GM04503 (cell line): ENCODE results near the gene PHLPP1.

Experiments
- DNase-seq: peaks from one replicate; pipeline ENCODE4 v3.0.0-alpha.2; 2012; ENCODE audit warnings: low read depth

The PHLPP1 gene

DNA sequence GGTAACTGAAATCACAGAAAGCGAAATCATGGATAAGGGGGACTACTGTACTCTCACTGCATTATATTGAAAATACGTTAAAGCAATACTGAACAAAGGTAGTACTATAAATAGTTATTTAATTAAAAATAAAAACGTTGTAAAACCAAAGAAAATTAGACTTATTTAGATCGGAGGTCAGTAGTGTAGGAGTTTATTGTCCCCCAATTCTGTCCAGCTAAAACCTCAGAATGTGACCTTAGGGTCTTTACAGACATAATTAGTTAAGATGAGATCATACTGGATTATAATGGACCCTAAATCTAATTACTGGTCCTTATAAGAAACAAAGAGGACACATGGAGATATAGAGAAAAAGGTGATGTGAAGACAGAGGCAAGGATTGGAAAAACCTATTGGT lies 95.3 kb downstream of the PHLPP1 start:
- DNase-seq, result no peak

GRCh38 chr18:62811674-62812073 lies 96.3 kb downstream of the PHLPP1 start:
- DNase-seq, result no peak

- no peak for DNase-seq
These were observed 96.9 kb downstream of the PHLPP1 start for GRCh38 chr18:62812242-62812641.

DNA sequence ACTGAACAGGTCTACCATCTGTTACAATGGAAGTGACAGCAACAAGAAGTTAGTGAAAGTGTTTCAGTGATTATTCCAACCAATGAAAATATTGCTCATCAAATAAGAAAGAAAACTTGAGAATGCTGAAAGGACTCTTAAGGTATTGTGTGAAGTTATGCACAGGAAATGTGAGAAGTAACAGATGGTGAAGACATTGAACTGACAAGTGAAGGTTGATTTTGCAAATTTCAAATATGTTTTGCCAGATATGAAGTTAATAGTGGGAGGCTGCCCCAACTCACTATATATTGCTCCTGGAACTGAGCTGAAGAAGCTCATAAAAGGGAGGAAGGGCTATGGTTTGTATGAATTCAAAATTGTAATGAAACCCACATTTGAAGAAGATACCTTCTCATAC lies 97.5 kb downstream of the PHLPP1 start:
- no peak for DNase-seq

DNA sequence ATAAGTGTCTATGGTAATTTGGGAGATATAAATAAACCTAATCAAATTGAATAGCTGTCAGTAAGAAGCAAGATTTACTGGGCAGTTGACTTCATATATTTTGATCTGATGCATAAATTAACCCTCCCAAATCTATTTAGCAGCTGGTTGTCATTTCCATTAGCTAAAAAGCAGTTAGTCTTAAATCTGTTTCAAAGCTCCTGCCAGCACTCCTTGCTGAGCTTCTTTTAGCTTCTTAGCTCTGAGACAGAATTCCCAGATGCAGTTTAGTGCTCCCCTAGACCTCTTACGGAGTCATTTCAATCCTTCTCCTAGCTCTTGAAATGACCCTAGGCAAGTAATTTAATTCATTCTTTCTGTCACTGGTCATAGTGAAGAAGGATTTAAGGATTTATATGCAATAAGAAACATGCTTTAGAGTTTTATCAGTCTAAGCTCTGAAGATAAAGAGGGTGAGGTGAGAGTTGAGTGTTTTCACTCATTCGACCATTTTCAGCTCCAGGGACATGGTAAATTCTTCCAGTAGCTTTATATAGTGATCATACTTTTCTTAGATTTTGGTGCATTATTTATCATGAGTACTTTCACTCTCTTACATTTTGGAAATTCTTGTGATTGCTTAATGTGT lies 98.9 kb downstream of the PHLPP1 start:
- no peak for DNase-seq

DNA sequence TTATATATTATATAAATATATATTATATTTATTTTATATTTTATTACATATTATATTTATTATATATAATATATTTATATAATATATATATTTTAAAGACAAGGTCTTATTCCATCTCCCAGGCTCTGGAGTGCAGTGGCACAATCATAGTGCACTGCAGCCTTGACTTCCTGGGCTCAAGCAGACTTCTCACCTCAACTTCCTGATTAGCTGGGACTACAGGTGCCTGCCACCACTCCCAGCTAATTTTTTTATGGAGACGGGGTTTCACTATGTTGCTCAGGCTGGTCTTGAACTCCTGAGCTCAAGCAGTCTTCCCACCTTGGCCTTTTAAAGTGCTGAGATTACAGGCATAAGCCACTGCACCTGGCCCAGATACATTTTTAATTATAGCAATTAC lies 110.0 kb downstream of the PHLPP1 start:
- DNase-seq, result no peak

DNA sequence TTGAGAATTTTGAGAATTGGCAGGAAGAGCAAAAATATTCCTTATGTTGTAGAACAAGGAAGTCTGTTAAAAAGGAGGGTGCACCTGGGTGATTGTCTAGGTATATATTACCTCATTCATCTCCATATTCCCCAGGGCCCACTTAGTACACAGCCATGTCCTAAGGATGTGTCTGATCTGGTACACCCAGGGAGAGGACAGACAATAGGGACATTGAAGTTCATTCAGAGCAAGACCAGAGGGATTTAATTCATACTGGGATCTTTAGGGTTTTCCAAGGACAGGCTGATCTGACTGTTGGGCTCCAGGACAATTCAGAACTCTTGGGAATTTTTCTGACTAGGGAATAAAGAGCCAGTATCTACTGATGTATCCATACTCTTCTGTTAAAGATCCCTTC lies 112.1 kb downstream of the PHLPP1 start:
- DNase-seq, result no peak

DNA sequence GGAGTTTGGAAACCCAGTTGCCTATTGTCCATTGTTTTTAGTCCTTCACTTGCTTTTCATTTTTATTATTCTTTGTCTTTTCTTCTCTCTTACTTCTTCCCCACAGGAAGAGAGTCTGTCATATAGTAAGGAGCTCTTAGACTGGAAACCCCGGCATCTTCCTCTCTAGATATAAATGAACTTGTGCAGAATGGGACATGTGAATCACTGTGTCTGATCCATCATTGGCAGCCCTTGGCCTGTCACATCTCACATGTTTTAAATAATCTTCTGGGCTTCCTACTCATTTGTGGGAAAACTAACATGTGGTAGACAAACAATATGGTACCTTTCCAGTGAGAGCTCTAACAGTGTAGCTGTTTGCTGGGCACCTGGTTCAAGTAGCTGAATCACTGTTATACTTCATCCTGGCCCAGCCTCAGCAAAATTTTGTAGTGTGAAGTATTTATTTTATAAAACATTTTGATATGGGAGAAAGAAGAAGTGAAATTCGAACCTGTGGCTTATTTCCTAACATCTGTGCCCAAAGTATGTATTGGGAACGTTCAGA lies 112.8 kb downstream of the PHLPP1 start:
- DNase-seq, result no peak

DNA sequence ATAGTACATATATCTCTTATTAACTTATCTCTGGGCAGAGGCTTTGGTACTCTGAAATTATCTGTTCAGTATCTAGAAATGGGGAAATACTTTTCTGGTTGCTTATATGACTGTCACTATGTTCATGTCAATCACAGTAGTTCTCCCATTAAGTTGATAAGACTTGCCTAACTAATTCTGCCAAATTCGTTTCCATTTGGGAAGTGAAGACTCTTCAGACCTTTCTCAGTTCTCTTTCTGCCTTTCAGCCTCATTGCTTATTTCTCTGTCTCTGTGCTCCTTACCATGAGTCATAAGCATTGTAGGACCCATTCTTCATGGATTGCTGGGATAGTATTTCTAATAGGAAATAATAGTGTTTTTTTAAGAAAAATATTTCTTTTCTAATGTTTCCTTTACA lies 113.5 kb downstream of the PHLPP1 start:
- DNase-seq, result no peak

- DNase-seq, result no peak
These were observed 114.6 kb downstream of the PHLPP1 start for GRCh38 chr18:62829936-62830335.

DNA sequence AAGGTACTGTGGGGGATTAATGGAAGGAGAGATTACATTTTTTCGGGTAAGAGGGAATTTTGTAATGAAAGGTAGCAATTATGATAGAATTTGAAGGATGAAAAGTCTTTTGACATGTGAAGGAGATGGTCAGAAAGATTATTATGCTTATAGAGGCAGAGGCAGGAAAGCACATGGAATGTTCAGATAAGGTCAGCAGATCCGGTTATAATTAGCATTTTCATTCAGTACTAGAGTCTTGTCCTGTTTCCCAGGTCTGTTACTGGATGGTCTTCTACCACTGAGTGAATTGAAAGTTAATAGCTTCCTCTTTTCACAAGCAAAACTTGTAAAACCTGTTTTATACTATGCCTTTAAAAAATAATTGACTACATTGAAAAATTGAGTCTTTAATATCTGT lies 116.9 kb downstream of the PHLPP1 start:
- no peak for DNase-seq

GRCh38 chr18:62833494-62833893 lies 118.2 kb downstream of the PHLPP1 start:
- no peak for DNase-seq

- DNase-seq, result no peak
These were observed 119.4 kb downstream of the PHLPP1 start for GRCh38 chr18:62834715-62835114.

GRCh38 chr18:62837011-62837410 lies 121.7 kb downstream of the PHLPP1 start:
- DNase-seq, result no peak

GRCh38 chr18:62838475-62839098 lies 123.2 kb downstream of the PHLPP1 start:
- DNase-seq, result no peak

DNA sequence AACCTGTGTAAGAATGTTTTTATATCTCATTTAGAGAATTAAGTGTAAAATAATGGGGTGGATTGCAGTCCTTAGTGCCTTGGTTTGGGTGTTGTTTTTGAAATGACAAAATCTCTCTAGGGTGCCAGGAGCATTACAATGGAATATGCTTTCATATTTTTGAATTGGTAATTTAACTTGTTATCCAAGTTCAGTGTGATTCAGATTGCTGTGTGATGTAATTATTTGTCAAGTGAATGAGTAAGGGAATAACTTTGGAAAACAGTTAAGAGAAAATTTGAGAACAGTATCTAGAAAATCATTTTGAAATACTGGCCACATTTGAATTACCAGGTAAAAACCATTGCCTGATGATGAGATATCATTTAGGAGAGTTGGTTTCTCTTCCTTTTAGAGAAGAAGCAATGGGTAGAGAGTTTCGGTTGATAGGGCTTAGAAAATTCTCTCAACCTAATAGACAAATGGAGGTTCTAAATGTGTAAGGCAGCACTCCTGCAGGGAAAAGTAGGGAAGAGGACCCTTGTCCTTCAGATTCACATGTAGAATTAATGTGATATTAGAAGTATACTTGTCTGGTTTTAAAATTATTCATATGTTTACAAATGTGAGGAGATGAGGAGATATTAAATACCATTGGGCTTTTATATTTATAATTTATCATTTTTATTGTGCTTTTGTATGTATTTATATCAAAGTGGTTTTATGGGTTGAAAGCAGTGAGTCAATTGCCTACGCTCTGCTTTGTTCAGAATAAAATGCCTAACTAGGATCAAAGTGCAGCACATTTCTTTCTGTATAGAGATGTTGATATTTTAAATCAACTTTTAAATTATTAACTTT lies 124.8 kb downstream of the PHLPP1 start:
- no peak for DNase-seq

DNA sequence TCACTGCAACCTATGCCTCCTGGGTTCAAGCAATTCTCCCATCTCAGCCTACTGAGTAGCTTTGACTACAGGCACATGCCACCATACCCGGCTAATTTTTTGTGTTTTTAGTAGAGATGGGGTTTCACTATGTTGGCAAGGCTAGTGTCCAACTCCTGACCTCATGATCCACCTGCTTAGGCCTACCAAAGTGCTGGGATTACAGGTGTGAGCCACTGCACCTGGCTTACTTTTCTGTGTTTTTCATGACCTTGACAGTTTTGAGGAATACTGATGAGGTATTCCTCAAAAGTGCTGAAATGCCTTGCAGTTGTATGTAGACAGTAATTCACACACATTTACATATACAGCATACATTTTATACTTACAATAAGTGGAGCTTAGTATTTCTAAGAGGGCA lies 126.1 kb downstream of the PHLPP1 start:
- DNase-seq, result no peak

- DNase-seq, result no peak
These were observed 127.6 kb downstream of the PHLPP1 start for GRCh38 chr18:62842898-62843297.

DNA sequence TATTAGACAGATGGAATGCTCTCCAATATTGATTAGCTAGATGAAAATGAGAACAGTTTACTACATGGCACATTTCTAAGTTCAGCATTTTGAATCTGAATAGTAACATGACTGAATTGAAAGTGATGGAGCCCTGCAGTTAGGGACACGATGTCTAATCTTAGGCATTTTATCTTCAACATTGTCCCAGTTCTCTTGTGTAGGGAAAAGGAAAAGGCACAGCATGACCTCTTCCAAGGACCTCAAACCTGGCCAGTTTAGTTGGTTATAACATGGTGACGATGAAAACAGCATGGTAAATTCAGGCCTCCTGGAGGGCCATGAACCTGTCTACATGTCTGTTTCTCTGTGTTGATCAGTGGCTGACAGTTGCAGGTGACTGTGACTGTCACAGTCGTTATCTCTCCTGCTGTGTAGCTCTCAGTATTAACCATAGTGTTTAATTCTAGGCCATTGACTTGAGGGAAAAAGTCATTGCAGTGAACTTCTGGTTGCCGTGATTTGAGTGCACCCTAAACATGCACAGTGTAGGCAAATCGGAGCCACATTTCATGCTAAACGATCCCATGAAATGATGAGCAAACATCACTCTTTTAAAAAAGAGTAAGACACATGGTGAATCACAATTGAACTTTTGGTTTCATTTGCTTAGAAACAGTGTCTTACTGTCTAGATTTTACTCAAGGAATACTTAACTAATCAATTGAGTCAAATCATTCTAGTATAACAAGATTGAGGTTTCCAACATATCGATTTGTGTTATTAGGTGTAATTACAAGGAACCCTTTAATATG lies 129.7 kb downstream of the PHLPP1 start:
- no peak for DNase-seq

DNA sequence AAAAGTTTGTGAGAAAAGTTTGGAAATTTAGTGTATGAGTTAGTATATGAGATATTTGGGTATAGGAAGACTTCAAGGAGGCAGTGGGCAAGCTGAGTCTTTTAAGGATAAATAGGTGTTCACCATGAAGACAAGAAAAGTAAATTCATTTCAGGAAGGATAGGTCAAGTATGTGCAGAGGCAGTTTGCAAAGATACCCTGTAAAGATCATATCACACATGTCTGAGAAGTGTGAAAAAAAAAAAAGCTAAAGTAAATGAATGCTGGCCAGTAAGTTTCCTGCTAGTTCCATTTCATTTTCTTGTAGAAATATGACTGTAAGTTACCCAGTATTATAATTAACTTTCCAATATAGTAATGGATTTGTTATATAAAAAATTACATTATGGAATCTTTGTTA lies 131.0 kb downstream of the PHLPP1 start:
- no peak for DNase-seq

DNA sequence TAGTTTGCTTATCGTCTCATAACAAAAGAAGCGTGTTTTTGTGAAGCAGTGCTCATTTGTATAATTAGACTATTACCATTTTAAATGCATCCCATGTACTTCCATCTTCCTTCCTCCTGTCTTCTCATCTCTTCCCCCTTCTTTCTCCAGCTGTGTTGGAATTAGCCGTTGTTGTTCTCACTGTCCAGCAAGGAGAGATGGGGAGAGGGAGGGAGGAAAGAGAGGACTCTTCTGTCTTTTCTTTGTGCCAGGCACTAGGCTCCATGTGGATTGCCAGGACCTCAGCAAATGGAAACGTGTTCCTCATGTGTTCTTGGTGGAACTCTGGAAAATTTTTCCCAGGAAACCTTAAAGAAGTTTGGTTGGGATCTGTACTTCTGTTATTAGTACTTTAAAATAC lies 131.7 kb downstream of the PHLPP1 start:
- DNase-seq, result no peak

DNA sequence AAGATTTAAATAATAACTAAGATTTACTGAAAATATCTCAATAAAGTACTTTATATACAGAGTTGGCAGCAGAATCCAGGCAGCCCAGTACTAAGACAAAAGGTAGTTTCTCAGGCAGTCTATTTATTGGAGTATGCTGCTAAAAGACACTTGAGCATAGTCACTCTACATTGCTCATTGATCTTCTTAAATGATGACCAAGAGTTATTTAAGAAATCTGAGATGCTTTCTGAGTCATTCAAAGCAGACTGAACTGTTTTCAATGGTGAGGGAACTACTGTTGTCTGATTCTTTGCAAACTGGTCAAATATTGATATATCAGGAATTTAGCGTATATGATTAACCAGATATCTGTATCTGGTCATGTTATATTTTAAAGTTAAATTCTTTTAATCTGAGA lies 133.6 kb downstream of the PHLPP1 start:
- no peak for DNase-seq
